Mammary epithelial cell (primary cell): Measurements from ENCODE around the gene HAUS6.
"Not testable (repeated sequence)": the region's sequence is repeated elsewhere in the genome, so short reads cannot be mapped to it uniquely, and the experiment has no call there.

Experiments used
- EZH2 ChIP-seq: IDR thresholded peaks from 2 replicates; pipeline ENCODE4 v1.6.1; 2012; ENCODE audit warnings: low read length, inconsistent platforms, borderline replicate concordance
- TF ChIP-seq, protein P1 (sequence below), 2 donors: IDR thresholded peaks in 1 of 2; conservative IDR thresholded peaks in 1 of 2; 2 replicates each; pipeline ENCODE4 v1.5.1; 2011 to 2012; ENCODE audit warnings: inconsistent platforms in 2 of 2, low read length in 2 of 2, mild to moderate bottlenecking in 2 of 2, control low read depth in 1 of 2, low read depth in 1 of 2; ENCODE audit not compliant: insufficient read depth in 1 of 2; ENCODE audit errors: extremely low read depth in 1 of 2

DNA sequence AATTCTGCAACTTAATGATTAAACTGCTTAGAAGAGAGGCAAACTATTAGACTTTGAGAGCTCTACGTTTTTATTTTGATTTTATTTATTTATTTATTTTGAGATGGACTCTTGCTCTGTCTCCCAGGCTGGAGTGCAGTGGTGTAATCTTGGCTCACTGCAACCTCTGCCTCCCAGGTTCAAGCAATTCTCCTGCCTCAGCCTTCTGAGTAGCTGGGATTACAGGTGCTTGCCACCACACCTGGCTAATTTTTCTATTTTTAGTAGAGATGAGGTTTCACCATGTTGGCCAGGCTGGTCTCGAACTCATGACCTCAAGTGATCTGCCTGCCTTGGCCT lies 49.4 kb upstream of the HAUS6 start:
- not testable (repeated sequence) for TF ChIP-seq EZH2
- TF ChIP-seq, protein P1, sequence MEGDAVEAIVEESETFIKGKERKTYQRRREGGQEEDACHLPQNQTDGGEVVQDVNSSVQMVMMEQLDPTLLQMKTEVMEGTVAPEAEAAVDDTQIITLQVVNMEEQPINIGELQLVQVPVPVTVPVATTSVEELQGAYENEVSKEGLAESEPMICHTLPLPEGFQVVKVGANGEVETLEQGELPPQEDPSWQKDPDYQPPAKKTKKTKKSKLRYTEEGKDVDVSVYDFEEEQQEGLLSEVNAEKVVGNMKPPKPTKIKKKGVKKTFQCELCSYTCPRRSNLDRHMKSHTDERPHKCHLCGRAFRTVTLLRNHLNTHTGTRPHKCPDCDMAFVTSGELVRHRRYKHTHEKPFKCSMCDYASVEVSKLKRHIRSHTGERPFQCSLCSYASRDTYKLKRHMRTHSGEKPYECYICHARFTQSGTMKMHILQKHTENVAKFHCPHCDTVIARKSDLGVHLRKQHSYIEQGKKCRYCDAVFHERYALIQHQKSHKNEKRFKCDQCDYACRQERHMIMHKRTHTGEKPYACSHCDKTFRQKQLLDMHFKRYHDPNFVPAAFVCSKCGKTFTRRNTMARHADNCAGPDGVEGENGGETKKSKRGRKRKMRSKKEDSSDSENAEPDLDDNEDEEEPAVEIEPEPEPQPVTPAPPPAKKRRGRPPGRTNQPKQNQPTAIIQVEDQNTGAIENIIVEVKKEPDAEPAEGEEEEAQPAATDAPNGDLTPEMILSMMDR (conservative IDR thresholded peaks at IDR 0.05 in 1 of 2, IDR thresholded peaks at IDR 0.05 in 1 of 2; ENCODE audit: extremely low read depth in 1 of 2, insufficient read depth in 1 of 2, low read depth in 1 of 2, low read length in 2 of 2), result not testable (repeated sequence)
